HepG2 (cell line): ENCODE measurements around the gene THADA. TPM values are rescaled to one million over a fixed set of nuclear protein-coding genes. Genes with fewer than 3 reads are reported as not detected.

Experiments
- ATAC-seq: fragments of 200-7000 bp; cut with Tn5 transposase; 3 replicates; pipeline ENCODE4 v1.9.1; 2020; ENCODE audit warnings: mild to moderate bottlenecking, moderate library complexity
- BruUV-seq: library from RNA; stranded (reverse); fragments of 400-500 nt; replicated peaks from 2 replicates; lab custom pipeline; 2021; lab: Mats Ljungman, UMichigan
- CTCF ChIA-PET: fragments of 300-600 bp; formaldehyde crosslinking; extraction: SDS; loops from one replicate; lab custom pipeline; 2021; ENCODE audit warnings: low total read pairs, inconsistent platforms, low intra/inter-chr PET ratio; lab: Yijun Ruan, JAX
- POLR2A ChIA-PET: fragments of 350-600 bp; sonication (Branson Sonifier 250); formaldehyde crosslinking; loops from one replicate; lab custom pipeline; 2020; ENCODE audit warnings: antibody characterized with exemption, inconsistent platforms; lab: Yijun Ruan, JAX
- DNase-seq: peaks from one replicate; pipeline ENCODE4 v3.0.0-alpha.2; 2015; ENCODE audit warnings: low spot score
- FAIRE-seq: peaks from 3 replicates; lab custom pipeline; 2011; peaks lifted over from hg19 to GRCh38; lab: Jason Lieb, UNC
- H2AFZ ChIP-seq: one replicate; pipeline ENCODE4 v1.6.1; 2011; ENCODE audit warnings: low read length, inconsistent platforms
- H3K27ac ChIP-seq: fragments of 300-600 bp; 3 replicates; pipeline ENCODE4 v1.8.0; 2011; ENCODE audit warnings: mixed run types, mild to moderate bottlenecking, mixed read lengths, low read length, inconsistent platforms; ENCODE audit not compliant: insufficient read depth; ENCODE audit errors: extremely low read length
- H3K27me3 ChIP-seq, 2 experiments: fragments of 200-600 bp in 1 of 2; 2 replicates in 1 of 2; 3 replicates in 1 of 2; pipeline versions ENCODE4 v1.6.0 to v1.8.0; 2011; ENCODE audit warnings: low read length in 2 of 2, mild to moderate bottlenecking in 2 of 2, moderate library complexity in 2 of 2, inconsistent platforms in 1 of 2; ENCODE audit not compliant: insufficient read depth in 2 of 2, control insufficient read depth in 1 of 2
- H3K36me3 ChIP-seq, 2 experiments: fragments of 200-600 bp in 1 of 2; replicated peaks in 1 of 2; 2 replicates in 1 of 2; 3 replicates in 1 of 2; pipeline versions ENCODE4 v1.5.1 to v1.8.0; 2011; ENCODE audit warnings: low read length in 2 of 2, inconsistent platforms in 1 of 2; ENCODE audit not compliant: insufficient read depth in 2 of 2, control insufficient read depth in 1 of 2
- H3K4me1 ChIP-seq: 2 replicates; pipeline ENCODE4 v1.5.1; 2012; ENCODE audit warnings: low read length, inconsistent platforms; ENCODE audit not compliant: insufficient read depth
- H3K4me2 ChIP-seq: 2 replicates; pipeline ENCODE4 v1.6.0; 2011; ENCODE audit warnings: low read depth, low read length, inconsistent platforms
- H3K4me3 ChIP-seq, 3 experiments: fragments of 200-600 bp in 1 of 3; sonication (generic), shearing (Covaris generic) in 1 of 3; replicated peaks in 1 of 3; 2 replicates each; pipeline ENCODE4 v1.5.1; 2011 to 2016; ENCODE audit warnings: low read length in 3 of 3, inconsistent platforms in 2 of 3, low read depth in 2 of 3, mild to moderate bottlenecking in 2 of 3, control low read depth in 1 of 3, mixed read lengths in 1 of 3; ENCODE audit not compliant: insufficient read depth in 1 of 3
- H3K79me2 ChIP-seq: one replicate; pipeline ENCODE4 v1.6.1; 2011; ENCODE audit warnings: low read length, inconsistent platforms; ENCODE audit not compliant: insufficient read depth
- H3K9ac ChIP-seq: 2 replicates; pipeline ENCODE4 v1.6.0; 2011; ENCODE audit warnings: mild to moderate bottlenecking, low read depth, low read length, inconsistent platforms; ENCODE audit not compliant: insufficient read depth
- H3K9me3 ChIP-seq: 2 replicates; pipeline ENCODE4 v1.5.1; 2012; ENCODE audit warnings: mild to moderate bottlenecking, low read length
- H4K20me1 ChIP-seq: 2 replicates; pipeline ENCODE4 v1.6.0; 2011; ENCODE audit warnings: inconsistent platforms, mild to moderate bottlenecking, low read length, moderate library complexity; ENCODE audit not compliant: insufficient read depth
- BRCA1 ChIP-seq: sonication (generic); formaldehyde crosslinking; IDR thresholded peaks from 2 replicates; pipeline ENCODE4 v1.4.0; 2020; ENCODE audit warnings: missing genetic modification reagents
- CREB3 ChIP-seq: sonication (generic); formaldehyde crosslinking; IDR thresholded peaks from 2 replicates; pipeline ENCODE4 v1.5.0; 2020; ENCODE audit warnings: missing genetic modification reagents
- HOXD1 ChIP-seq: sonication (generic); formaldehyde crosslinking; IDR thresholded peaks from 2 replicates; pipeline ENCODE4 v1.5.0; 2020; ENCODE audit warnings: missing genetic modification reagents
- NFIC ChIP-seq: IDR thresholded peaks from 2 replicates; pipeline ENCODE4 v1.6.1; 2012; ENCODE audit warnings: mild to moderate bottlenecking, low read length, inconsistent platforms
- NR2C2 ChIP-seq: sonication (generic); formaldehyde crosslinking; IDR thresholded peaks from 2 replicates; pipeline ENCODE4 v1.4.0; 2020; ENCODE audit warnings: missing genetic modification reagents, mild to moderate bottlenecking, moderate library complexity, borderline replicate concordance
- PAWR ChIP-seq: sonication (generic); formaldehyde crosslinking; IDR thresholded peaks from 2 replicates; pipeline ENCODE4 v1.4.0; 2020; ENCODE audit warnings: missing genetic modification reagents, mild to moderate bottlenecking, borderline replicate concordance
- RBM39 ChIP-seq: fragments of 200-400 bp; formaldehyde crosslinking; IDR thresholded peaks from one replicate; pipeline ENCODE4 v1.6.1; 2018; ENCODE audit warnings: antibody characterized with exemption, mild to moderate bottlenecking, low read depth, low read length; ENCODE audit not compliant: poor library complexity, severe bottlenecking
- THYN1 ChIP-seq: sonication (generic); formaldehyde crosslinking; IDR thresholded peaks from 2 replicates; pipeline ENCODE4 v1.8.1; 2023; ENCODE audit warnings: low read depth, mild to moderate bottlenecking, moderate library complexity, missing genetic modification reagents, borderline replicate concordance
- TOE1 ChIP-seq: sonication (generic); formaldehyde crosslinking; IDR thresholded peaks from 2 replicates; pipeline ENCODE4 v1.4.0; 2020; ENCODE audit warnings: mild to moderate bottlenecking, missing genetic modification reagents
- ZNF234 ChIP-seq: sonication (generic); formaldehyde crosslinking; conservative IDR thresholded peaks from 2 replicates; pipeline ENCODE4 v1.5.1; 2020; ENCODE audit warnings: mild to moderate bottlenecking, missing genetic modification reagents
- ZNF484 ChIP-seq: sonication (generic); formaldehyde crosslinking; IDR thresholded peaks from 2 replicates; pipeline ENCODE4 v1.5.1; 2020; ENCODE audit warnings: mild to moderate bottlenecking, low read depth, missing genetic modification reagents, borderline replicate concordance
- ZNF615 ChIP-seq: sonication (generic); formaldehyde crosslinking; IDR thresholded peaks from 2 replicates; pipeline ENCODE4 v1.5.0; 2020; ENCODE audit warnings: mild to moderate bottlenecking, missing genetic modification reagents, borderline replicate concordance
- ZNF652 ChIP-seq: IDR thresholded peaks from 2 replicates; pipeline ENCODE4 v1.6.1; 2016; ENCODE audit warnings: low read depth, borderline replicate concordance
- WGBS: methylation state at CpG from one replicate; pipeline ENCODE4 v1.1.6; 2017; ENCODE audit warnings: low lambda C conversion rate; 5-methylcytosine and 5-hydroxymethylcytosine counted together
- in situ Hi-C: cut with HindIII; loops from 2 replicates; pipeline ENCODE4 v1.10.0; 2017; ENCODE audit warnings: low pct_unique_long_range_greater_than_20kb; ENCODE audit not compliant: extremely low pct_ligation_motif_present
- intact Hi-C: fragments of 100-400 bp; cut with micrococcal nuclease; formaldehyde crosslinking; loops from one replicate; pipeline ENCODE4 v1.10.0; 2022; ENCODE audit not compliant: unreplicated experiment
- polyA plus RNA-seq, 8 experiments: library from polyadenylated mRNA; depleted of rRNA in 3 of 8; stranded (reverse) in 7 of 8; unstranded in 1 of 8; fragments of >200 nt; fragmentation: Illumina TruSeq in 4 of 8; extraction: Trizol in 4 of 8; gene quantifications; 2 replicates each; pipeline versions ENCODE4 v1.2.1 to v1.2.3, GENCODE V29; 2011 to 2016; ENCODE audit warnings: low read depth in 4 of 8, missing spikeins in 1 of 8, mixed read lengths in 1 of 8; ENCODE audit not compliant: insufficient read depth in 1 of 8
- total RNA-seq, 5 experiments: library from RNA; depleted of rRNA; stranded (reverse); fragments of >200 nt; fragmentation: Illumina TruSeq; extraction: Trizol; gene quantifications; 2 replicates each; pipeline ENCODE4 v1.2.3, GENCODE V29; 2016; ENCODE audit warnings: low read depth in 1 of 5

The THADA gene
- total and polyA plus RNA-seq, 2 of the 13 experiments (the other 11 are each of a cell fraction or from before 2014, with no cell fraction given), result 12.7 to 21.7 TPM

- no peaks in the 10 kb centered on the region for H3K9me3 ChIP-seq
- H3K27ac ChIP-seq, result no peak overlapping the region
- H3K9ac ChIP-seq, result no peak overlapping the region
- no peaks in the 10 kb centered on the region for H3K27me3 ChIP-seq
- H3K4me1 ChIP-seq, result peaks cover 26% of the 10 kb centered on the region
- no peak overlapping the region for H2AFZ ChIP-seq
- BruUV-seq, result no TSS peak
- H3K36me3 ChIP-seq, result peaks cover 1 to 11% of the 10 kb centered on the region in 2 experiments; a peak in 3 of 5 replicates
- TF ChIP-seq ZNF615 (CRISPR knock-in tag), result no peak
- no peak for TF ChIP-seq PAWR (CRISPR knock-in tag)
- no peak for TF ChIP-seq HOXD1 (CRISPR knock-in tag)
- TF ChIP-seq ZNF652 (CRISPR knock-in tag), result no peak
- TF ChIP-seq NR2C2 (CRISPR knock-in tag), result no peak
- no peak for TF ChIP-seq RBM39
- no peak for TF ChIP-seq ZNF234 (CRISPR knock-in tag)
- no peak for TF ChIP-seq BRCA1 (CRISPR knock-in tag)
- TF ChIP-seq NFIC, result no peak
- no peak for TF ChIP-seq CREB3
- TF ChIP-seq TOE1 (CRISPR knock-in tag), result no peak
- TF ChIP-seq ZNF484, result no peak
- no peak for TF ChIP-seq THYN1 (CRISPR knock-in tag)
- H3K79me2 ChIP-seq, result no peaks in the 10 kb centered on the region
- no peak for DNase-seq
- no peak for ATAC-seq
- no peak for FAIRE-seq
- in situ Hi-C loops, result no loop called here
- no peak overlapping the region for H3K4me3 ChIP-seq
- intact Hi-C loops, result no loop called here
- POLR2A ChIA-PET, result no interaction called here
- H4K20me1 ChIP-seq, result no peaks in the 10 kb centered on the region
- WGBS, result 98% methylated on average over 5 of the region's 5 CpGs
- H3K4me2 ChIP-seq, result no peak overlapping the region
- CTCF ChIA-PET, result no interaction called here
Measured at GRCh38 chr2:43397821-43398220, 198.0 kb downstream of the THADA start.
